ENCODE data around the gene MRPS15. TPM values are rescaled to one million over a fixed set of nuclear protein-coding genes. Genes with fewer than 3 reads are reported as not detected.
A peak's percentile ranks its signal among the peaks of the same experiment; 100 is the strongest.
"Not testable (repeated sequence)": the region's sequence is repeated elsewhere in the genome, so short reads cannot be mapped to it uniquely, and the experiment has no call there.

Gene MRPS15
- total RNA-seq, 4 donors from 2014 or later = 45.6 to 85.9 (median 56.3) TPM

- WGBS, 2 donors = 84 to 85% methylated on average over 3 of the region's 3 CpGs
- peak overlapping the region in 2 of 3 donors; percentile 73 to 89 for H3K27ac ChIP-seq
Observed at GRCh38 chr1:36487906-36488305, 23.7 kb upstream of the MRPS15 start.

GRCh38 chr1:36487336-36487725, 23.1 kb upstream of the MRPS15 start:
- 94 to 95% methylated on average over 9 of the region's 9 CpGs for WGBS, 2 donors
- H3K4me3 ChIP-seq (replicated peaks in 1 of 3); DNase-seq; H3K27me3 ChIP-seq; H3K9me3 ChIP-seq; intact Hi-C loops (cut with DNase I); H3K36me3 ChIP-seq: not testable (repeated sequence)
- peak overlapping the region; percentile 54 to 89 (median 73) for H3K27ac ChIP-seq
- peaks cover 5 to 23% of the 10 kb centered on the region in 2 donors for H3K4me1 ChIP-seq

More at GRCh38 chr1:36487906-36488305, 23.7 kb upstream of the MRPS15 start:
- H3K27me3 ChIP-seq = no peaks in the 10 kb centered on the region
- no peaks in the 10 kb centered on the region for H3K36me3 ChIP-seq
- DNase-seq = no peak
- TF ChIP-seq, protein P1, sequence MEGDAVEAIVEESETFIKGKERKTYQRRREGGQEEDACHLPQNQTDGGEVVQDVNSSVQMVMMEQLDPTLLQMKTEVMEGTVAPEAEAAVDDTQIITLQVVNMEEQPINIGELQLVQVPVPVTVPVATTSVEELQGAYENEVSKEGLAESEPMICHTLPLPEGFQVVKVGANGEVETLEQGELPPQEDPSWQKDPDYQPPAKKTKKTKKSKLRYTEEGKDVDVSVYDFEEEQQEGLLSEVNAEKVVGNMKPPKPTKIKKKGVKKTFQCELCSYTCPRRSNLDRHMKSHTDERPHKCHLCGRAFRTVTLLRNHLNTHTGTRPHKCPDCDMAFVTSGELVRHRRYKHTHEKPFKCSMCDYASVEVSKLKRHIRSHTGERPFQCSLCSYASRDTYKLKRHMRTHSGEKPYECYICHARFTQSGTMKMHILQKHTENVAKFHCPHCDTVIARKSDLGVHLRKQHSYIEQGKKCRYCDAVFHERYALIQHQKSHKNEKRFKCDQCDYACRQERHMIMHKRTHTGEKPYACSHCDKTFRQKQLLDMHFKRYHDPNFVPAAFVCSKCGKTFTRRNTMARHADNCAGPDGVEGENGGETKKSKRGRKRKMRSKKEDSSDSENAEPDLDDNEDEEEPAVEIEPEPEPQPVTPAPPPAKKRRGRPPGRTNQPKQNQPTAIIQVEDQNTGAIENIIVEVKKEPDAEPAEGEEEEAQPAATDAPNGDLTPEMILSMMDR (IDR thresholded peaks at IDR 0.05) = no peak
- no peak for TF ChIP-seq POLR2A (IDR thresholded peaks at IDR 0.05)
- no peak overlapping the region for H3K4me3 ChIP-seq (replicated peaks in 1 of 3)
- intact Hi-C loops (cut with DNase I) = no loop called here
- peaks cover 5 to 23% of the 10 kb centered on the region in 2 donors for H3K4me1 ChIP-seq
- H3K9me3 ChIP-seq = no peaks in the 10 kb centered on the region

DNA sequence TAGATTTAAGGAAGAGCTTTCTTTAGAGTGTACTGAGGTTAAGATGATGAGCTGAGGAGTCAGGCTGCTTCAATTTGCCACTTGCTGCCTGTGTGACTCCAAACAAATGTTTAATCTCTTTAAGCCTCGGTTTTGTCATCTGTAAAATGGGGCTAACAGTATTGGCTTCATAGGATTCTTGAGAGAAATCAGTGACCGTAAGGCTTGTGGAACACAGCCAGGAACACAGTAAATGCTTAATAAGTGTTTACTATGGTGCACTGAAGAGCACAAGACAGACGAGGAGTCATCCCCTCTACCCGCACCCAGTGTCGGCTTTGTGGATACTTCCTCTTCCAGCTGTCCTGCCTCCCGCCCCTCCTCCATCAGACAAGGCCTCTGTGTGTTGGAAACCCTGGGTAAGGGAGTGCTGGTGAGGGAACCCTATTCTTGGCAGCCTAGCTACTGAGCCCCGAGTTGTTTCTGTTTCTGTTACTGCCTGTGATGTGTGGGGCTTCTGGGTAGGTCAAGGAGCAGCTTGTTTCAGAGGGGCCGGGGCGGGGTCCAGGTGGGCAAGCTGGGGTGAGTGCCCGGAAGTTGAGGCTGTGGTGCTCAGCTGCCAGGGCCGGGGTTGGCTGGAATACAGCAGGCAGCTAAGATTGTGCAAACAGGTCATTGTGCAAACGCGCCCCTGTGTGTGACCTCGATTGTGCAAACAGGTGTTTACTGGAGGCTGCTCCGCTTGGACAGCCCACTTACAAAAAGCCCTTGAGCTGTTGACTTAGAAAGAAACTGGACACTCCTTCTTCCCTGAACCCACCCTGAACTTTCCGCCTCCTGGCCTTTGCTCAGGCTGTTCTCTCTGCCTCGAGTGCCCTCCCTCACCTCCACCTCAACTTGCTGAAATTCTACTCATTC, 22.5 kb upstream of the MRPS15 start:
- Histone ChIP-seq H3K9me3 (no peaks in the 10 kb centered on the region), H3K27me3 (no peaks in the 10 kb centered on the region), H3K4me1 (peaks cover 5 to 23% of the 10 kb centered on the region in 2 donors), H3K4me3 (replicated peaks in 1 of 3) (no peak overlapping the region), H3K36me3 (no peaks in the 10 kb centered on the region), H3K27ac (peak overlapping the region; percentile 54 to 89 (median 73))
- DNase-seq = peak; percentile 85 to 89
- 49 to 53% methylated on average over 13 to 17 of the region's 17 CpGs for WGBS, 2 donors
- intact Hi-C loops (cut with DNase I) = no loop called here
- TF ChIP-seq, protein P1 (IDR thresholded peaks at IDR 0.05) = no peak
- no peak for TF ChIP-seq POLR2A (IDR thresholded peaks at IDR 0.05)

- Histone ChIP-seq H3K27me3 (no peaks in the 10 kb centered on the region), H3K4me3 (replicated peaks in 1 of 3) (no peak overlapping the region), H3K27ac (peak overlapping the region in 2 of 3 donors; percentile 73 to 89), H3K9me3 (no peaks in the 10 kb centered on the region), H3K4me1 (peaks cover 5 to 23% of the 10 kb centered on the region in 2 donors), H3K36me3 (no peaks in the 10 kb centered on the region)
- 96 to 100% methylated on average over 2 of the region's 2 CpGs for WGBS, 2 donors
- no peak for TF ChIP-seq POLR2A (IDR thresholded peaks at IDR 0.05)
- TF ChIP-seq, protein P1 (IDR thresholded peaks at IDR 0.05) = no peak
- DNase-seq = no peak
- intact Hi-C loops (cut with DNase I) = no loop called here
Observed at GRCh38 chr1:36486093-36486438, 21.9 kb upstream of the MRPS15 start.

DNA sequence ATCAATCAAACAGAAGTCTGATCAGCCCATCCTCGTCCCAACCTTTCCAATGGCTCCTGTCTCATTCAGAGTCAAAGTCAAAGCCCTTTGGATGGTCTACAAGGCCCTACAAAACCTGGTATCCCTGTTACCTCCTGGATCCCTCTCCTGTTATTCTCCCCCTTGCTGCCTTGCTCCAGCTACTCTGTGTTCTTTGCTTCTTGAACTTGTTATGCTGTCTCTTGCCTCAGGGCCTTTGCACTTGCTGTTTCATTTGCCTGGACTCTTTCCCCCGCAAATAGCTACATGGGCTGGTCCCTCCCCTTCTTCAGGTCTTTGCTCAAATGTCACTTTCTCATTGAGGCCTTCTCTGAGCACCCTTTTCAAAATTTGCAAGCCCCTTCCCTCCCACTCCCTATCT, 19.9 kb upstream of the MRPS15 start:
- Histone ChIP-seq H3K4me1 (peaks cover 5 to 21% of the 10 kb centered on the region in 2 donors), H3K27me3 (no peaks in the 10 kb centered on the region), H3K27ac (no peak overlapping the region), H3K9me3 (no peaks in the 10 kb centered on the region), H3K4me3 (replicated peaks in 1 of 3) (no peak overlapping the region), H3K36me3 (no peaks in the 10 kb centered on the region)
- DNase-seq = no peak
- 91 to 98% methylated on average over 2 of the region's 2 CpGs for WGBS, 2 donors
- intact Hi-C loops (cut with DNase I) = no loop called here
- TF ChIP-seq POLR2A (IDR thresholded peaks at IDR 0.05) = no peak
- TF ChIP-seq, protein P1 (IDR thresholded peaks at IDR 0.05) = no peak
